GM13976 (cell line): Measurements from ENCODE around the gene PATJ.

ENCODE experiments used
- DNase-seq: peaks from one replicate; pipeline ENCODE4 v3.0.0; 2012; ENCODE audit warnings: low spot score
- CTCF ChIP-seq: IDR thresholded peaks from 2 replicates; pipeline ENCODE4 v1.5.1; 2012; ENCODE audit warnings: borderline replicate concordance, mild to moderate bottlenecking; ENCODE audit not compliant: insufficient read depth; ENCODE audit errors: extremely low read depth, missing control alignments, control extremely low read depth
- in situ Hi-C: fragments of 300-500 bp; cut with MboI; formaldehyde crosslinking; loops from one replicate; pipeline ENCODE4 v1.12.0; 2022; ENCODE audit warnings: low sequenced_read_pairs, mixed read lengths, inconsistent platforms; ENCODE audit not compliant: unreplicated experiment

PATJ gene

GRCh38 chr1:62040973-62041372 is 298.7 kb downstream of the PATJ start:
- no peak for TF ChIP-seq CTCF
- in situ Hi-C loops, result no loop called here
- no peak for DNase-seq

GRCh38 chr1:62043154-62043553 is 300.9 kb downstream of the PATJ start:
- in situ Hi-C loops, result no loop called here
- no peak for DNase-seq
- no peak for TF ChIP-seq CTCF

- DNase-seq, result no peak
- no peak for TF ChIP-seq CTCF
- in situ Hi-C loops, result no loop called here
These were observed 303.3 kb downstream of the PATJ start for GRCh38 chr1:62045574-62045973.

GRCh38 chr1:62046927-62047326 is 304.6 kb downstream of the PATJ start:
- TF ChIP-seq CTCF, result no peak
- in situ Hi-C loops, result no loop called here
- DNase-seq, result no peak

GRCh38 chr1:62050165-62050564 is 307.9 kb downstream of the PATJ start:
- DNase-seq, result no peak
- in situ Hi-C loops, result no loop called here
- TF ChIP-seq CTCF, result no peak

GRCh38 chr1:62052946-62053345 is 310.7 kb downstream of the PATJ start:
- in situ Hi-C loops, result no loop called here
- TF ChIP-seq CTCF, result no peak
- DNase-seq, result no peak

GRCh38 chr1:62054188-62054587 is 311.9 kb downstream of the PATJ start:
- in situ Hi-C loops, result no loop called here
- no peak for DNase-seq
- no peak for TF ChIP-seq CTCF
